H1 (cell line): Measurements from ENCODE around the gene DARS2. TPM values are rescaled to one million over a fixed set of nuclear protein-coding genes. Genes with fewer than 3 reads are reported as not detected.

Experiments
- CTCF ChIA-PET: fragments of 300-600 bp; sonication (Branson Sonifier 250); formaldehyde crosslinking; loops from one replicate; lab custom pipeline; 2021; ENCODE audit not compliant: partially characterized antibody; lab: Charles Lee
- POLR2A ChIA-PET: fragments of 300-600 bp; sonication (Branson Sonifier 250); formaldehyde crosslinking; loops from one replicate; lab custom pipeline; 2021; ENCODE audit warnings: inconsistent platforms; ENCODE audit not compliant: partially characterized antibody; lab: Charles Lee
- DNase-seq, 2 experiments: peaks; one replicate each; pipeline versions ENCODE4 v3.0.0 to v3.0.0-alpha.2; 2010 to 2022; ENCODE audit warnings: low spot score in 2 of 2, low read depth in 1 of 2, mixed read lengths in 1 of 2
- FAIRE-seq: peaks from 2 replicates; lab custom pipeline; 2011; peaks lifted over from hg19 to GRCh38; lab: Jason Lieb, UNC
- H2AFZ ChIP-seq: 2 replicates; pipeline ENCODE4 v1.8.1; 2012; ENCODE audit warnings: low read length, inconsistent platforms
- H2AK5ac ChIP-seq: 2 replicates; pipeline ENCODE4 v1.6.1; 2013; ENCODE audit warnings: low read depth, low read length
- H2BK120ac ChIP-seq: replicated peaks from 2 replicates; pipeline ENCODE3; 2013; ENCODE audit warnings: low read depth, low read length, inconsistent platforms
- H2BK12ac ChIP-seq: 2 replicates; pipeline ENCODE4 v1.6.1; 2013; ENCODE audit warnings: low read depth, low read length
- H2BK15ac ChIP-seq: 2 replicates; pipeline ENCODE4 v1.6.1; 2013; ENCODE audit warnings: low read length
- H2BK20ac ChIP-seq: 2 replicates; pipeline ENCODE4 v1.6.1; 2013; ENCODE audit warnings: low read length
- H2BK5ac ChIP-seq: 2 replicates; pipeline ENCODE4 v1.6.1; 2013; ENCODE audit warnings: low read depth, low read length
- H3K14ac ChIP-seq: 2 replicates; pipeline ENCODE4 v1.6.1; 2013; ENCODE audit warnings: inconsistent platforms; ENCODE audit not compliant: insufficient read length
- H3K18ac ChIP-seq: 2 replicates; pipeline ENCODE4 v1.6.1; 2013; ENCODE audit warnings: low read length; ENCODE audit errors: extremely low read depth
- H3K23ac ChIP-seq: 2 replicates; pipeline ENCODE4 v1.6.1; 2013; ENCODE audit warnings: inconsistent platforms; ENCODE audit not compliant: insufficient read length
- H3K23me2 ChIP-seq: 2 replicates; pipeline ENCODE4 v1.6.1; 2013; ENCODE audit warnings: low read depth, low read length
- H3K27ac ChIP-seq: 2 replicates; pipeline ENCODE4 v1.6.1; 2011; ENCODE audit warnings: low read depth, low read length, inconsistent platforms
- H3K27me3 ChIP-seq, 4 experiments: replicated peaks in 1 of 4; 1 replicate in 1 of 4; 2 replicates in 3 of 4; pipeline versions ENCODE4 v1.6.1 to v1.8.1; 2011 to 2013; ENCODE audit warnings: low read length in 3 of 4, mild to moderate bottlenecking in 3 of 4, inconsistent platforms in 2 of 4, mixed read lengths in 2 of 4, moderate library complexity in 1 of 4; ENCODE audit not compliant: control insufficient read depth in 3 of 4, insufficient read depth in 3 of 4; ENCODE audit errors: extremely low read depth in 1 of 4
- H3K36me3 ChIP-seq, 4 experiments: 2 replicates each; pipeline versions ENCODE4 v1.6.1 to v1.8.1; 2011 to 2013; ENCODE audit warnings: mild to moderate bottlenecking in 4 of 4, low read length in 3 of 4, moderate library complexity in 2 of 4, control low read depth in 1 of 4, inconsistent platforms in 1 of 4; ENCODE audit not compliant: insufficient read depth in 4 of 4, control insufficient read depth in 2 of 4
- H3K4ac ChIP-seq: replicated peaks from 2 replicates; pipeline ENCODE3; 2013; ENCODE audit warnings: low read length, low read depth, mixed read lengths, inconsistent platforms; ENCODE audit not compliant: insufficient read length
- H3K4me1 ChIP-seq, 4 experiments: replicated peaks in 1 of 4; 1 replicate in 1 of 4; 2 replicates in 3 of 4; pipeline versions ENCODE4 v1.6.1 to v1.8.1; 2011 to 2013; ENCODE audit warnings: low read length in 3 of 4, inconsistent platforms in 2 of 4, mixed read lengths in 1 of 4; ENCODE audit not compliant: insufficient read depth in 4 of 4, control insufficient read depth in 3 of 4
- H3K4me2 ChIP-seq, 2 experiments: 2 replicates each; pipeline versions ENCODE4 v1.6.1 to v1.8.1; 2011 to 2013; ENCODE audit warnings: low read depth in 2 of 2, low read length in 2 of 2, control low read depth in 1 of 2, inconsistent platforms in 1 of 2, mild to moderate bottlenecking in 1 of 2; ENCODE audit not compliant: insufficient read depth in 1 of 2
- H3K4me3 ChIP-seq, 4 experiments: fragments of 200-600, 300-600 bp in 1 of 4; sonication (generic), shearing (Covaris generic), sonication (Bioruptor Twin) in 1 of 4; 2 replicates each; pipeline versions ENCODE4 v1.5.1 to v1.8.1; 2011 to 2016; ENCODE audit warnings: low read length in 4 of 4, low read depth in 3 of 4, control low read depth in 2 of 4, inconsistent platforms in 2 of 4, mild to moderate bottlenecking in 2 of 4, mixed read lengths in 1 of 4, moderate library complexity in 1 of 4; ENCODE audit not compliant: insufficient read depth in 2 of 4; ENCODE audit errors: extremely low read depth in 1 of 4
- H3K56ac ChIP-seq: replicated peaks from 2 replicates; pipeline ENCODE3; 2013; ENCODE audit warnings: low read depth, mild to moderate bottlenecking, mixed read lengths, low read length, inconsistent platforms; ENCODE audit not compliant: insufficient read length
- H3K79me1 ChIP-seq: 2 replicates; pipeline ENCODE4 v1.6.1; 2013; ENCODE audit warnings: low read depth, low read length, control low read depth
- H3K79me2 ChIP-seq, 2 experiments: 2 replicates each; pipeline versions ENCODE4 v1.6.1 to v1.8.1; 2012 to 2013; ENCODE audit warnings: low read length in 2 of 2, mild to moderate bottlenecking in 2 of 2, inconsistent platforms in 1 of 2; ENCODE audit not compliant: insufficient read depth in 2 of 2, control insufficient read depth in 1 of 2
- H3K9ac ChIP-seq, 4 experiments: replicated peaks in 1 of 4; 1 replicate in 1 of 4; 2 replicates in 3 of 4; pipeline versions ENCODE4 v1.6.1 to v1.8.1; 2011 to 2013; ENCODE audit warnings: low read depth in 3 of 4, low read length in 3 of 4, control low read depth in 2 of 4, mild to moderate bottlenecking in 2 of 4, moderate library complexity in 2 of 4, inconsistent platforms in 1 of 4; ENCODE audit errors: extremely low read depth in 1 of 4
- H3K9me3 ChIP-seq, 2 experiments: 2 replicates each; pipeline versions ENCODE4 v1.6.1 to v1.8.1; 2012 to 2013; ENCODE audit warnings: mild to moderate bottlenecking in 2 of 2, moderate library complexity in 2 of 2, control low read depth in 1 of 2, inconsistent platforms in 1 of 2, low read depth in 1 of 2, low read length in 1 of 2, mixed read lengths in 1 of 2; ENCODE audit not compliant: insufficient read depth in 2 of 2
- H4K20me1 ChIP-seq, 2 experiments: replicated peaks in 1 of 2; 2 replicates each; pipeline versions ENCODE3 to v1.8.1; 2011 to 2013; ENCODE audit warnings: inconsistent platforms in 2 of 2, low read length in 2 of 2, mild to moderate bottlenecking in 1 of 2; ENCODE audit not compliant: insufficient read depth in 2 of 2, control insufficient read depth in 1 of 2
- H4K5ac ChIP-seq: 2 replicates; pipeline ENCODE4 v1.6.1; 2013; ENCODE audit warnings: low read length, low read depth, mixed read lengths, inconsistent platforms; ENCODE audit not compliant: insufficient read length
- H4K8ac ChIP-seq: 2 replicates; pipeline ENCODE4 v1.8.0; 2013; ENCODE audit warnings: mild to moderate bottlenecking, moderate library complexity, low read length, inconsistent platforms; ENCODE audit not compliant: insufficient read depth; ENCODE audit errors: extremely low read depth
- H4K91ac ChIP-seq: replicated peaks from 2 replicates; pipeline ENCODE3; 2013; ENCODE audit warnings: low read length, mixed read lengths, inconsistent platforms; ENCODE audit not compliant: insufficient read length
- BCL11A ChIP-seq, 2 experiments: IDR thresholded peaks; one replicate each; pipeline ENCODE4 v1.6.1; 2011; ENCODE audit warnings: low read depth in 2 of 2, low read length in 2 of 2, mild to moderate bottlenecking in 2 of 2
- CEBPB ChIP-seq: IDR thresholded peaks from 2 replicates; pipeline ENCODE4 v1.6.1; 2012; ENCODE audit warnings: low read depth, low read length
- CTBP2 ChIP-seq: IDR thresholded peaks from 2 replicates; pipeline ENCODE4 v1.7.0; 2011; ENCODE audit warnings: borderline replicate concordance, mild to moderate bottlenecking, moderate library complexity, mixed read lengths, low read length; ENCODE audit not compliant: insufficient read depth, insufficient read length
- EGR1 ChIP-seq: IDR thresholded peaks from 2 replicates; pipeline ENCODE4 v1.6.1; 2011; ENCODE audit warnings: low read depth, low read length, borderline replicate concordance
- GABPA ChIP-seq: IDR thresholded peaks from 2 replicates; pipeline ENCODE4 v1.6.1; 2011; ENCODE audit warnings: mild to moderate bottlenecking, low read length, moderate library complexity, borderline replicate concordance; ENCODE audit not compliant: insufficient read depth
- JUND ChIP-seq: IDR thresholded peaks from 2 replicates; pipeline ENCODE4 v1.6.1; 2011; ENCODE audit warnings: mild to moderate bottlenecking, improper control_type of control experiment, low read length
- RAD21 ChIP-seq, 2 experiments: IDR thresholded peaks in 1 of 2; conservative IDR thresholded peaks in 1 of 2; 2 replicates each; pipeline ENCODE4 v1.6.1; 2011; ENCODE audit warnings: low read depth in 2 of 2, low read length in 2 of 2, improper control_type of control experiment in 1 of 2, inconsistent platforms in 1 of 2, mild to moderate bottlenecking in 1 of 2, moderate library complexity in 1 of 2
- RXRA ChIP-seq: IDR thresholded peaks from 2 replicates; pipeline ENCODE4 v1.6.1; 2011; ENCODE audit warnings: low read depth, mild to moderate bottlenecking, low read length, moderate library complexity; ENCODE audit not compliant: insufficient read depth
- SP1 ChIP-seq: IDR thresholded peaks from 2 replicates; pipeline ENCODE4 v1.6.1; 2011; ENCODE audit warnings: low read depth, low read length
- ZNF274 ChIP-seq: IDR thresholded peaks from 2 replicates; pipeline ENCODE4 v1.7.0; 2012; ENCODE audit warnings: low read length, borderline replicate concordance; ENCODE audit errors: extremely low read depth
- WGBS, 2 experiments: shearing (Covaris generic) in 1 of 2; methylation state at CpG; one replicate each; pipeline versions ENCODE4 v1.1.6 to v1.1.7; 2013 to 2015; ENCODE audit warnings: low lambda C conversion rate in 2 of 2, mixed read lengths in 2 of 2, inconsistent platforms in 1 of 2, low coverage in 1 of 2, missing lambda C conversion rate in 1 of 2; ENCODE audit not compliant: insufficient replicate concordance in 2 of 2, insufficient coverage in 1 of 2, insufficient read length in 1 of 2; ENCODE audit errors: extremely low coverage in 1 of 2, missing lambda C conversion rate in 1 of 2; 5-methylcytosine and 5-hydroxymethylcytosine counted together
- polyA plus RNA-seq, 7 experiments: library from polyadenylated mRNA; depleted of rRNA in 3 of 7; stranded (reverse) in 5 of 7; unstranded in 2 of 7; fragments of >200 nt in 5 of 7; fragments of 200-250 nt in 2 of 7; gene quantifications; 1 replicate in 5 of 7; 2 replicates in 1 of 7; 4 replicates in 1 of 7; pipeline versions ENCODE4 v1.2.1 to v1.2.3, GENCODE V29; 2011 to 2013; ENCODE audit warnings: missing spikeins in 2 of 7, mixed read lengths in 2 of 7
- total RNA-seq: library from RNA; stranded (reverse); fragmentation: NEBNext Ultra II Directional; extraction: Animal tissue kit (Norgen Biotek cat#: 25700); gene quantifications from 2 replicates; pipeline ENCODE4 v1.2.1, GENCODE V29; 2021

The DARS2 gene
- total and polyA plus RNA-seq, 2 of the 8 experiments (the other 6 are each of a cell fraction or from before 2014, with no cell fraction given) = 21.0 to 35.2 TPM

DNA sequence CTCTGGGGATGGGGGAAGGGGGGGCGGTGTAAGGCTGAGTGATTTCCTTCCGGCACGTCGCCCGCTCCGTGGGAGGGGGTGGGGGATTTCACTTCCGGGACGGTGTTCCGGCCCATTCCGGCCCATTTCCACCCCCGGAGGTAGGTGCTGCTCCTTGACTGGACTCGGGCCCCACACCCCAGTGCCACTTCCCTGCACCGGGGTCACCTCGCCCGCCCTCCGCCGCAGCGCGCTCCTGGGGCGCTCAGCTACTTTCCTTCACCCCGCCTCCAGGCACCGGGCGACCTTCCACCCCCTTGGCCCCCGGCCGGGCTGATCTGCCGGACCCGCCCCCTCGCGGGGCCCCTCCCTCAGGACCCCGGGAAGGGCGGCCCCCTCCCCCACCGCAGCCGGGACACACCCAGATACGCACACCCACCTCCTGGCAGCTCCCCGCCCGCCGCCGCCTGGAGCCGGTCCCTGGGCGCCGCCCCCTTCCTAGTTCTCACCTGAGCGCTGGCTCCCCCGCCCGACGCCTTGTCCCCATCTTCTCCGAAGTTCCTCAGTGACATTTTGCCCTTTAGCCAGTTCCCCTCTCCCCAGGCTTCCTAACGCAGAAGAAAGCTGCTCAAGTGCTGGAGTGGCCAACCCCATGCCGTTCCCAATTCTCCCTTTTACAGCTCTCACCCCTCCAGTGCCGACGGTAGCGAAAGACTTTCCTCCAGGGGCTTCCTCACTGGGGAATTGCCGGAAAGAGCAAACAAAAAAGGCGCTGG lies 44.0 kb downstream of the DARS2 start, which contains the start of gene ZBTB37:
TSS of gene ZBTB37 (plus strand) at position 115 of the 755 bp plus-strand sequence. CDS start 1,846 bp downstream, outside the sequence.
- peaks cover 7 to 11% of the 10 kb centered on the region in 2 experiments for H4K20me1 ChIP-seq
- H4K91ac ChIP-seq = peak within 1 kb of the TSS; percentile 86
- peak within 1 kb of the TSS; percentile 74; the same call in 1 of the 2 replicates for H2AFZ ChIP-seq
- ChIA-PET CTCF (interaction anchor here (0.6 to 1.5 kb wide), 3 partner anchors 45 to 890 kb away, joined by 3 to 5 read pairs (median 3); no protein-coding TSS in a partner anchor), POLR2A (interaction anchor here (0.6 to 13.3 kb wide), 93 partner anchors 8 to 1336 kb away, joined by 3 to 475 read pairs (median 5); partner anchors contain the start of genes CENPL, DARS2, KLHL20 and PRDX6)
- H4K8ac ChIP-seq = peak within 1 kb of the TSS; percentile 96
- peak within 1 kb of the TSS; percentile 83 to 95 for H3K4me2 ChIP-seq
- peak within 1 kb of the TSS; percentile 80 for H4K5ac ChIP-seq
- H3K9me3 ChIP-seq = no peaks in the 10 kb centered on the region
- 2% methylated on average over 22 of the region's 53 CpGs; no CpG with 5 or more reads in 1 of the 2 experiments for WGBS, 2 experiments
- H3K18ac ChIP-seq = peak within 1 kb of the TSS; percentile 98
- H3K4me3 ChIP-seq = peak within 1 kb of the TSS; percentile 90 to 100 (median 92)
- peak within 1 kb of the TSS; percentile 79 for H3K4ac ChIP-seq
- H2BK15ac ChIP-seq = no peak within 1 kb of the TSS
- H2BK5ac ChIP-seq = peak within 1 kb of the TSS; percentile 98
- no peak within 1 kb of the TSS for H2BK20ac ChIP-seq
- H3K23ac ChIP-seq = no peak within 1 kb of the TSS
- peaks cover 0 to 52% of the 10 kb centered on the region in 2 experiments; a peak in 3 of 4 replicates for H3K79me2 ChIP-seq
- FAIRE-seq (no peak), DNase-seq (peak; percentile 81 to 99)
- peak within 1 kb of the TSS; percentile 70 for H2BK12ac ChIP-seq
- no peaks in the 10 kb centered on the region; the same call in 1 of the 2 replicates for H3K79me1 ChIP-seq
- H3K23me2 ChIP-seq = peaks cover 3% of the 10 kb centered on the region
- peak within 1 kb of the TSS; percentile 97 to 99 (median 97) for H3K9ac ChIP-seq
- H3K27ac ChIP-seq = peak within 1 kb of the TSS; percentile 93
- peak within 1 kb of the TSS; percentile 58 for H2BK120ac ChIP-seq
- peaks cover 2 to 10% (median 4%) of the 10 kb centered on the region in 4 experiments; a peak in 5 of 7 replicates for H3K4me1 ChIP-seq
- peak within 1 kb of the TSS; percentile 78 for H3K56ac ChIP-seq
- H2AK5ac ChIP-seq = peak within 1 kb of the TSS; percentile 98; the same call in 1 of the 2 replicates
- H3K14ac ChIP-seq = no peak within 1 kb of the TSS
- no peaks in the 10 kb centered on the region for H3K27me3 ChIP-seq
- H3K36me3 ChIP-seq = peaks cover 25 to 50% (median 37%) of the 10 kb centered on the region in 4 experiments
- TF ChIP-seq EGR1 (peak; percentile 94), CEBPB (no peak), GABPA (peak; percentile 70), RXRA (no peak), ZNF274 (no peak), CTBP2 (no peak), SP1 (peak; percentile 18), BCL11A (IDR thresholded peaks at IDR 0.05; ENCODE audit: low read depth in 2 of 2, low read length in 2 of 2) (no peak), JUND (no peak), RAD21 (IDR thresholded peaks at IDR 0.05 in 1 of 2, conservative IDR thresholded peaks at IDR 0.05 in 1 of 2; ENCODE audit: low read depth in 2 of 2, low read length in 2 of 2) (peak in 1 of 2 experiments; percentile 7; a peak in 1 of 4 replicates)
